IMR-90 (cell line): Measurements from ENCODE around the gene BRMS1. TPM values are rescaled to one million over a fixed set of nuclear protein-coding genes. Genes with fewer than 3 reads are reported as not detected.

Experiments
- ATAC-seq: fragments of 200-7000 bp; cut with Tn5 transposase; 2 replicates; pipeline ENCODE4 v1.9.1; 2020; ENCODE audit warnings: low read depth, mild to moderate bottlenecking, moderate library complexity
- BruUV-seq: library from RNA; stranded (reverse); fragments of 400-500 nt; replicated peaks from 2 replicates; lab custom pipeline; 2021; lab: Mats Ljungman, UMichigan
- CTCF ChIA-PET: fragments of 300-600 bp; formaldehyde crosslinking; extraction: SDS; loops from one replicate; lab custom pipeline; 2021; ENCODE audit warnings: antibody characterized with exemption; lab: Yijun Ruan, JAX
- POLR2A ChIA-PET: fragments of 300-600 bp; sonication (Branson Sonifier 250); formaldehyde crosslinking; loops from one replicate; lab custom pipeline; 2022; ENCODE audit warnings: antibody characterized with exemption; ENCODE audit not compliant: unreplicated experiment; lab: Charles Lee
- DNase-seq: peaks from one replicate; pipeline ENCODE4 v3.0.0; 2013
- H2AFZ ChIP-seq: replicated peaks from 2 replicates; pipeline ENCODE3; 2013; ENCODE audit warnings: low read length, mild to moderate bottlenecking; ENCODE audit not compliant: poor library complexity
- H2AK5ac ChIP-seq: 2 replicates; pipeline ENCODE4 v1.6.1; 2013; ENCODE audit warnings: low read depth, low read length, inconsistent platforms
- H2AK9ac ChIP-seq: replicated peaks from 2 replicates; pipeline ENCODE3; 2013; ENCODE audit warnings: mild to moderate bottlenecking, low read depth, low read length, moderate library complexity; ENCODE audit not compliant: poor library complexity
- H2BK120ac ChIP-seq: 2 replicates; pipeline ENCODE4 v1.6.1; 2013; ENCODE audit warnings: low read depth, low read length, inconsistent platforms
- H2BK15ac ChIP-seq: 3 replicates; pipeline ENCODE4 v1.6.1; 2013; ENCODE audit warnings: low read depth, low read length, inconsistent platforms
- H2BK20ac ChIP-seq: 2 replicates; pipeline ENCODE4 v1.6.1; 2013; ENCODE audit warnings: low read depth, mild to moderate bottlenecking, inconsistent platforms, low read length, moderate library complexity
- H2BK5ac ChIP-seq: 2 replicates; pipeline ENCODE4 v1.6.1; 2013; ENCODE audit warnings: mild to moderate bottlenecking, low read depth, low read length, inconsistent platforms; ENCODE audit not compliant: poor library complexity, severe bottlenecking
- H3K14ac ChIP-seq: replicated peaks from 2 replicates; pipeline ENCODE4 v1.6.1; 2013; ENCODE audit warnings: low read depth, low read length, inconsistent platforms
- H3K18ac ChIP-seq: 2 replicates; pipeline ENCODE4 v1.6.1; 2013; ENCODE audit warnings: low read depth, low read length, control low read depth
- H3K23ac ChIP-seq: 2 replicates; pipeline ENCODE4 v1.6.1; 2013; ENCODE audit warnings: low read depth, low read length, inconsistent platforms
- H3K27ac ChIP-seq: 2 replicates; pipeline ENCODE4 v1.5.1; 2013; ENCODE audit warnings: mild to moderate bottlenecking, control low read depth, low read length; ENCODE audit not compliant: insufficient read depth
- H3K27me3 ChIP-seq: 2 replicates; pipeline ENCODE4 v1.6.1; 2013; ENCODE audit warnings: low read length; ENCODE audit not compliant: control insufficient read depth, insufficient read depth
- H3K36me3 ChIP-seq: 2 replicates; pipeline ENCODE4 v1.6.1; 2013; ENCODE audit warnings: low read length, mixed read lengths; ENCODE audit not compliant: control insufficient read depth, insufficient read depth
- H3K4ac ChIP-seq: 2 replicates; pipeline ENCODE4 v1.6.1; 2013; ENCODE audit warnings: low read depth, low read length, inconsistent platforms
- H3K4me1 ChIP-seq: 2 replicates; pipeline ENCODE4 v1.6.1; 2013; ENCODE audit warnings: low read length, mixed read lengths; ENCODE audit not compliant: control insufficient read depth, insufficient read depth
- H3K4me2 ChIP-seq: 2 replicates; pipeline ENCODE4 v1.6.1; 2013; ENCODE audit warnings: low read depth, mild to moderate bottlenecking, control low read depth, low read length, moderate library complexity
- H3K4me3 ChIP-seq: 2 replicates; pipeline ENCODE4 v1.5.1; 2013; ENCODE audit warnings: low read depth, mild to moderate bottlenecking, control low read depth, low read length, moderate library complexity; ENCODE audit not compliant: insufficient read depth
- H3K56ac ChIP-seq: 2 replicates; pipeline ENCODE4 v1.6.1; 2013; ENCODE audit warnings: low read length, inconsistent platforms; ENCODE audit not compliant: insufficient read depth; ENCODE audit errors: extremely low read depth
- H3K79me1 ChIP-seq, 2 experiments: 2 replicates each; pipeline ENCODE4 v1.6.1; 2013; ENCODE audit warnings: low read length in 2 of 2, inconsistent platforms in 1 of 2, low read depth in 1 of 2
- H3K9ac ChIP-seq: 2 replicates; pipeline ENCODE4 v1.6.1; 2013; ENCODE audit warnings: low read depth, low read length, control low read depth
- H3K9me1 ChIP-seq: 2 replicates; pipeline ENCODE4 v1.6.1; 2013; ENCODE audit warnings: low read length, inconsistent platforms; ENCODE audit not compliant: insufficient read depth
- H3K9me3 ChIP-seq: 2 replicates; pipeline ENCODE4 v1.6.1; 2013; ENCODE audit warnings: low read length; ENCODE audit not compliant: control insufficient read depth, insufficient read depth
- H4K20me1 ChIP-seq: 2 replicates; pipeline ENCODE4 v1.6.1; 2013; ENCODE audit warnings: low read length, inconsistent platforms; ENCODE audit not compliant: insufficient read depth
- H4K5ac ChIP-seq: 2 replicates; pipeline ENCODE4 v1.6.1; 2013; ENCODE audit warnings: mild to moderate bottlenecking, low read depth, low read length, control low read depth
- H4K8ac ChIP-seq, 2 experiments: 2 replicates each; pipeline ENCODE4 v1.6.1; 2013; ENCODE audit warnings: low read depth in 2 of 2, low read length in 2 of 2, control low read depth in 1 of 2, inconsistent platforms in 1 of 2
- H4K91ac ChIP-seq: 2 replicates; pipeline ENCODE4 v1.6.1; 2013; ENCODE audit warnings: low read depth, low read length, inconsistent platforms; ENCODE audit not compliant: insufficient read depth
- BHLHE40 ChIP-seq: fragments of 150-350 bp; IDR thresholded peaks from 2 replicates; pipeline ENCODE4 v1.6.1; 2016; ENCODE audit warnings: mild to moderate bottlenecking, low read depth, low read length
- CEBPB ChIP-seq: IDR thresholded peaks from 2 replicates; pipeline ENCODE4 v1.6.1; 2012; ENCODE audit warnings: low read depth, low read length, improper control_type of control experiment
- CTCF ChIP-seq: conservative IDR thresholded peaks from 2 replicates; pipeline ENCODE4 v1.5.1; 2012; ENCODE audit warnings: mild to moderate bottlenecking, low read depth, low read length, improper control_type of control experiment
- MAFK ChIP-seq: IDR thresholded peaks from 2 replicates; pipeline ENCODE4 v1.6.1; 2012; ENCODE audit warnings: low read depth, low read length, improper control_type of control experiment
- POLR2A ChIP-seq: IDR thresholded peaks from 2 replicates; pipeline ENCODE4 v1.6.1; 2012; ENCODE audit warnings: mild to moderate bottlenecking, low read depth, low read length
- RCOR1 ChIP-seq: IDR thresholded peaks from 2 replicates; pipeline ENCODE4 v1.6.1; 2012; ENCODE audit warnings: mild to moderate bottlenecking, low read length, improper control_type of control experiment; ENCODE audit not compliant: insufficient replicate concordance
- SMC3 ChIP-seq: fragments of 150-350 bp; IDR thresholded peaks from 2 replicates; pipeline ENCODE4 v1.6.1; 2016; ENCODE audit warnings: low read depth, mild to moderate bottlenecking, antibody characterized with exemption, low read length, moderate library complexity
- WGBS, 2 experiments: methylation state at CpG; one replicate each; pipeline versions ENCODE4 v1.1.5 to v1.1.7; 2013; ENCODE audit warnings: missing lambda C conversion rate in 2 of 2; ENCODE audit not compliant: insufficient read length in 1 of 2; ENCODE audit errors: extremely low coverage in 2 of 2; 5-methylcytosine and 5-hydroxymethylcytosine counted together
- dilution Hi-C: fragments of 300-500 bp; cut with HindIII; formaldehyde crosslinking; loops from one replicate; pipeline ENCODE4 v1.14.3; 2018; ENCODE audit warnings: low sequenced_read_pairs; ENCODE audit not compliant: unreplicated experiment
- in situ Hi-C: fragments of 300-500 bp; cut with MboI; formaldehyde crosslinking; loops from 3 replicates; pipeline ENCODE4 v1.14.3; 2019; ENCODE audit warnings: low sequenced_read_pairs, inconsistent platforms, mixed read lengths
- intact Hi-C: fragments of 100-400 bp; cut with micrococcal nuclease; formaldehyde crosslinking; loops from 2 replicates; pipeline ENCODE4 v1.10.0; 2022
- polyA plus RNA-seq, 3 experiments: library from polyadenylated mRNA; depleted of rRNA; stranded (reverse); fragments of >200 nt; gene quantifications; 2 replicates each; pipeline ENCODE4 v1.2.3, GENCODE V29; 2012; ENCODE audit warnings: low replicate concordance in 1 of 3
- total RNA-seq: library from RNA; depleted of rRNA; stranded (reverse); fragments of >200 nt; gene quantifications from 2 replicates; pipeline ENCODE4 v1.2.3, GENCODE V29; 2012

BRMS1 gene
- total and polyA plus RNA-seq, 2 of the 4 experiments (the other 2 are of a cell fraction), result 48.3 to 57.9 TPM

GRCh38 chr11:66362481-66363147 lies 17.7 kb upstream of the BRMS1 start:
- ChIA-PET CTCF (no interaction called here), POLR2A (no interaction called here)
- Histone ChIP-seq H3K4me1 (no peaks in the 10 kb centered on the region), H3K79me1 (no peaks in the 10 kb centered on the region), H3K18ac (no peak overlapping the region), H2AK5ac (no peak overlapping the region), H2BK15ac (no peak overlapping the region), H3K9me1 (no peaks in the 10 kb centered on the region), H3K9me3 (no peaks in the 10 kb centered on the region), H2BK120ac (no peak overlapping the region), H3K4ac (no peak overlapping the region), H3K4me2 (no peak overlapping the region), H3K9ac (no peak overlapping the region), H4K91ac (no peak overlapping the region), H4K5ac (no peak overlapping the region), H3K27me3 (peaks cover 2% of the 10 kb centered on the region; the same call in 1 of the 2 replicates), H3K27ac (no peak overlapping the region), H3K4me3 (no peak overlapping the region), H3K23ac (no peak overlapping the region), H4K20me1 (no peaks in the 10 kb centered on the region), H2AFZ (no peak overlapping the region), H2AK9ac (no peak overlapping the region), H3K56ac (no peak overlapping the region), H4K8ac (no peak overlapping the region), H2BK5ac (no peak overlapping the region), H3K36me3 (no peaks in the 10 kb centered on the region), H3K14ac (no peak overlapping the region), H2BK20ac (no peak overlapping the region)
- TF ChIP-seq CTCF (no peak), POLR2A (no peak), CEBPB (no peak), SMC3 (no peak), RCOR1 (no peak), MAFK (no peak), BHLHE40 (no peak)
- WGBS, 2 experiments, result 100% methylated on average over 1 of the region's 9 CpGs; no CpG with 5 or more reads in 1 of the 2 experiments
- DNase-seq (no peak), ATAC-seq (no peak)
- in situ Hi-C loops, result no loop called here
- dilution Hi-C loops, result no loop called here
- intact Hi-C loops, result no loop called here
- BruUV-seq, result no TSS peak
